HCT116 (cell line): ENCODE data around the gene HNRNPD. TPM values are rescaled to one million over a fixed set of nuclear protein-coding genes. Genes with fewer than 3 reads are reported as not detected.

Source experiments
- ATAC-seq: fragments of 200-7000 bp; cut with Tn5 transposase; 2 replicates; pipeline ENCODE4 v1.9.1; 2020; ENCODE audit warnings: mild to moderate bottlenecking, moderate library complexity
- BruUV-seq: library from RNA; stranded (reverse); fragments of 400-500 nt; replicated peaks from 2 replicates; lab custom pipeline; 2021; lab: Mats Ljungman, UMichigan
- CTCF ChIA-PET: fragments of 300-600 bp; sonication (Branson Sonifier 250); formaldehyde crosslinking; loops from one replicate; lab custom pipeline; 2021; ENCODE audit warnings: antibody characterized with exemption; lab: Charles Lee
- POLR2A ChIA-PET: fragments of 300-600, 350-600 bp; sonication (Branson Sonifier 250); formaldehyde crosslinking; loops from one replicate; lab custom pipeline; 2021; ENCODE audit warnings: antibody characterized with exemption; lab: Charles Lee
- RAD21 ChIA-PET, 2 experiments: fragments of 300-600 bp; sonication (Branson Sonifier 250); formaldehyde crosslinking; loops; one replicate each; lab custom pipeline; 2023; ENCODE audit warnings: low total read pairs in 2 of 2; ENCODE audit not compliant: uncharacterized antibody in 2 of 2, unreplicated experiment in 2 of 2, low non-redundant PET in 1 of 2; lab: Charles Lee
- DNase-seq: peaks from one replicate; pipeline ENCODE4 v3.0.0-alpha.2; 2010; ENCODE audit warnings: low read depth, low spot score
- H2AFZ ChIP-seq: fragments of 200-600 bp; shearing (Covaris generic), sonication (generic); 2 replicates; pipeline ENCODE4 v1.6.1; 2017; ENCODE audit warnings: low read depth, mixed run types, mixed read lengths, antibody characterized with exemption, low read length; ENCODE audit not compliant: poor library complexity, severe bottlenecking
- H3K27ac ChIP-seq: 2 replicates; pipeline ENCODE4 v1.5.1; 2012; ENCODE audit warnings: low read depth, low read length
- H3K27me3 ChIP-seq: fragments of 200-600 bp; sonication (generic); 2 replicates; pipeline ENCODE4 v1.6.1; 2016; ENCODE audit warnings: mixed run types, low read length, mixed read lengths; ENCODE audit not compliant: insufficient read depth
- H3K36me3 ChIP-seq, 2 experiments: fragments of 200-500 bp in 1 of 2; fragments of 200-600 bp in 1 of 2; sonication (Bioruptor generic) in 1 of 2; sonication (generic) in 1 of 2; 2 replicates each; pipeline versions ENCODE4 v1.5.1 to v1.6.1; 2014 to 2016; ENCODE audit warnings: low read length in 2 of 2, inconsistent platforms in 1 of 2, mixed read lengths in 1 of 2, mixed run types in 1 of 2; ENCODE audit not compliant: insufficient read depth in 2 of 2, control insufficient read depth in 1 of 2
- H3K4me1 ChIP-seq, 2 experiments: fragments of 200-600 bp in 1 of 2; sonication (generic) in 1 of 2; 2 replicates each; pipeline versions ENCODE4 v1.5.1 to v1.6.1; 2012 to 2017; ENCODE audit warnings: low read length in 2 of 2, inconsistent platforms in 1 of 2, mild to moderate bottlenecking in 1 of 2, mixed read lengths in 1 of 2, mixed run types in 1 of 2, moderate library complexity in 1 of 2; ENCODE audit not compliant: insufficient read depth in 2 of 2, control insufficient read depth in 1 of 2
- H3K4me2 ChIP-seq: fragments of 200-600 bp; sonication (generic); 2 replicates; pipeline ENCODE4 v1.6.1; 2017; ENCODE audit warnings: mixed run types, low read length, mixed read lengths
- H3K4me3 ChIP-seq, 2 experiments: fragments of 200-600 bp in 1 of 2; sonication (generic) in 1 of 2; replicated peaks in 1 of 2; 2 replicates each; pipeline ENCODE4 v1.5.1; 2011 to 2016; ENCODE audit warnings: low read length in 2 of 2, control low read depth in 1 of 2, low read depth in 1 of 2, mild to moderate bottlenecking in 1 of 2, mixed read lengths in 1 of 2, mixed run types in 1 of 2
- H3K79me2 ChIP-seq: fragments of 200-600 bp; sonication (generic); 2 replicates; pipeline ENCODE4 v1.6.1; 2017; ENCODE audit warnings: mild to moderate bottlenecking, mixed run types, low read length, moderate library complexity, mixed read lengths; ENCODE audit not compliant: insufficient read depth
- H3K9ac ChIP-seq: fragments of 200-600 bp; sonication (generic); 2 replicates; pipeline ENCODE4 v1.6.1; 2016; ENCODE audit warnings: low read length, mixed read lengths
- H3K9me2 ChIP-seq: fragments of 200-600 bp; sonication (generic), shearing (Covaris generic); 2 replicates; pipeline ENCODE4 v1.6.1; 2017; ENCODE audit warnings: mixed run types, mild to moderate bottlenecking, moderate library complexity; ENCODE audit not compliant: insufficient read depth
- H3K9me3 ChIP-seq, 2 experiments: fragments of 200-500 bp in 1 of 2; fragments of 200-600 bp in 1 of 2; sonication (Bioruptor generic) in 1 of 2; sonication (generic) in 1 of 2; 2 replicates each; pipeline ENCODE4 v1.6.1; 2014 to 2017; ENCODE audit warnings: low read length in 2 of 2, mixed read lengths in 2 of 2, inconsistent platforms in 1 of 2, low read depth in 1 of 2, mild to moderate bottlenecking in 1 of 2, mixed run types in 1 of 2, moderate library complexity in 1 of 2; ENCODE audit not compliant: control insufficient read depth in 1 of 2, insufficient read depth in 1 of 2
- H4K20me1 ChIP-seq: fragments of 200-600 bp; sonication (generic), shearing (Covaris generic); 2 replicates; pipeline ENCODE4 v1.6.1; 2017; ENCODE audit warnings: mixed run types, mild to moderate bottlenecking, moderate library complexity; ENCODE audit not compliant: insufficient read depth
- CEBPB ChIP-seq: IDR thresholded peaks from 2 replicates; pipeline ENCODE4 v1.6.1; 2012; ENCODE audit warnings: low read depth
- EZH2 ChIP-seq: fragments of 200-600 bp; sonication (generic); IDR thresholded peaks from 2 replicates; pipeline ENCODE4 v1.6.1; 2017; ENCODE audit warnings: antibody characterized with exemption, mixed run types
- MAX ChIP-seq: IDR thresholded peaks from 2 replicates; pipeline ENCODE4 v1.6.1; 2012
- POLR2AphosphoS5 ChIP-seq: IDR thresholded peaks from 2 replicates; pipeline ENCODE4 v1.6.1; 2011; ENCODE audit warnings: mild to moderate bottlenecking, low read depth, low read length, moderate library complexity
- RAD21 ChIP-seq: IDR thresholded peaks from 2 replicates; pipeline ENCODE4 v1.6.1; 2012; ENCODE audit warnings: low read depth, mild to moderate bottlenecking
- SP1 ChIP-seq: IDR thresholded peaks from 2 replicates; pipeline ENCODE4 v1.6.1; 2012; ENCODE audit warnings: low read depth
- TCF7L2 ChIP-seq: IDR thresholded peaks from 2 replicates; pipeline ENCODE4 v1.7.0; 2011; ENCODE audit warnings: borderline replicate concordance, inconsistent platforms; ENCODE audit not compliant: insufficient read depth, insufficient read length; ENCODE audit errors: extremely low read depth
- intact Hi-C: fragments of 100-400 bp; cut with micrococcal nuclease; formaldehyde crosslinking; loops from 2 replicates; pipeline ENCODE4 v1.10.0; 2022
- total RNA-seq: library from RNA; stranded (reverse); gene quantifications from one replicate; pipeline ENCODE4 v1.2.1, GENCODE V29; 2021; ENCODE audit not compliant: unreplicated experiment

The HNRNPD gene
- total RNA-seq, 1 experiment from 2014 or later: 357 TPM

GRCh38 chr4:82372517-82373485 lies 990 bp downstream of the HNRNPD start (continued):
- TF ChIP-seq SP1: no peak
- no peak for TF ChIP-seq CEBPB
- no peak for TF ChIP-seq EZH2
- no peak for TF ChIP-seq RAD21
- no peak for TF ChIP-seq TCF7L2
- TF ChIP-seq, all 23 proteins: peak for 4

GRCh38 chr4:82371497-82371896 lies 2.3 kb downstream of the HNRNPD start:
- H3K27me3 ChIP-seq: no peaks in the 10 kb centered on the region
- TF ChIP-seq POLR2AphosphoS5 (0 out of 2 replicates have a peak, but pooled peaks have one; percentile 11), MAX (no peak)
- peak overlapping the region; percentile 82 for H3K4me2 ChIP-seq
- peaks cover 54% of the 10 kb centered on the region for H4K20me1 ChIP-seq
- BruUV-seq: no TSS peak
- peak overlapping the region; percentile 98 for H3K9ac ChIP-seq
- peak overlapping the region; percentile 67 to 84 for H3K4me3 ChIP-seq
- ChIA-PET POLR2A (no interaction called here), RAD21 (no interaction called here), CTCF (no interaction called here)
- no peak for DNase-seq
- peak overlapping the region; percentile 99; the same call in 1 of the 2 replicates for H3K27ac ChIP-seq
- peaks cover 95% of the 10 kb centered on the region for H3K79me2 ChIP-seq
- intact Hi-C loops: loop anchor here (5.0 kb wide), 1 partner anchor 426 kb away; the partner anchor contains the start of gene SCD5
- H3K36me3 ChIP-seq: peaks cover 28 to 55% of the 10 kb centered on the region in 2 experiments
- no peaks in the 10 kb centered on the region for H3K9me2 ChIP-seq
- H3K4me1 ChIP-seq: peaks cover 11 to 26% of the 10 kb centered on the region in 2 experiments
- no peak for ATAC-seq
- H3K9me3 ChIP-seq: no peaks in the 10 kb centered on the region
- no peak overlapping the region for H2AFZ ChIP-seq
